GM21390 (cell line): ENCODE data around the gene VWF.

Experiments used
- ATAC-seq: cut with Tn5 transposase; IDR thresholded peaks from one replicate; pipeline ENCODE4 v1.9.1; 2021; ENCODE audit not compliant: unreplicated experiment

Gene VWF

DNA sequence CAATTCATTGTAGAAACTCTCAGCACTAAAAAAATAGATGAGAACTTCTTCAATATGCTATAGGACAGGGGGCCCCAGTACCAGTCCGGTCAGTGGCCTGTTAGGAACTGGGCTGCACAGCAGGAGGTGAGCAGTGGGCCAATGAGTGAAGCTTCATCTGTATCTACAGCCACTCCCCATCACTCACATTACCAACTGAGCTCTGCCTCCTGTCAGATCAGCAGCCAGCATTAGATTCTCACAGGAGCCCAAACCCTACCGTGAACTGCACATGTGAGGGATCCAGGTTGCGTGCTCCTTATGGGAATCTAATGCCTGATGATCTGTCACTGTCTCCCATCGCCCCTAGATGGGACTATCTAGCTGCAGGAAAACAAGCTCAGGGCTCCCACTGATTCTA, 163.7 kb downstream of the VWF start:
- ATAC-seq, result no peak

DNA sequence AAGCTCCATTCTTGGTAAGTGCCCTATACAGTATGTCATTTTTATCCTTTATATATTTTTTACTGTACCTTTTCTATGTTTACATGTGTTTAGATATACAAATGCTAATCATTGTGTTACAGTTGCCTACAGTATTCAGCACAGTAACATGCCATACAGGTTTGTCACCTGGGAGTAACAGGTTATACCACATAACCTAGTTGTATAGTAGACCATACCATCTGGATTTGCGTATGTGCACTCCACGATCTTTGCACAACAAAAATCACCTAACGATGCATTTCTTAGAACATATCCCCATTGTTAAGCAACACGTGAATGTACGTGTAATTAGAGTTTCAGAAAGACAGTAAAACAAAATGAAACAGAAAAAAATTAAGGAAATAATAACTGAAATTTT, 167.5 kb downstream of the VWF start:
- no peak for ATAC-seq

DNA sequence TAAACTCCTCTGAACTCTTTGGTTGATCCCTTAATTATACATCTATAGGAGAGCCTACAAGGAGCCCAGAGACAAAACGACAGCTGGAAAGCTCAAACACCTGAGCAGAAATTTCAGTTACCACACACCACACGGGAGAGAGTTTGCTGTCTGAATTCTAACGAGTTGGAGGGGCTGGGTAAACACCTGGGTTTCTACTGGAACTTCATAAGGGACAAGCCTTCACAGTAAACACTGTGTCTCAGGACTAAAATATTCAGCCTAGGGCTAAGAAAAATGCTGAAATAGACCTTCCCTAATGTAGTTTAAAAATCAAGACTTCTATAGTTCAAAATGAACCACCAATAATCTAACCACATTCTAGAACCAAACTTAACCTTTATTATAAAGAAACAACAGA, 169.8 kb downstream of the VWF start:
- ATAC-seq, result no peak

DNA sequence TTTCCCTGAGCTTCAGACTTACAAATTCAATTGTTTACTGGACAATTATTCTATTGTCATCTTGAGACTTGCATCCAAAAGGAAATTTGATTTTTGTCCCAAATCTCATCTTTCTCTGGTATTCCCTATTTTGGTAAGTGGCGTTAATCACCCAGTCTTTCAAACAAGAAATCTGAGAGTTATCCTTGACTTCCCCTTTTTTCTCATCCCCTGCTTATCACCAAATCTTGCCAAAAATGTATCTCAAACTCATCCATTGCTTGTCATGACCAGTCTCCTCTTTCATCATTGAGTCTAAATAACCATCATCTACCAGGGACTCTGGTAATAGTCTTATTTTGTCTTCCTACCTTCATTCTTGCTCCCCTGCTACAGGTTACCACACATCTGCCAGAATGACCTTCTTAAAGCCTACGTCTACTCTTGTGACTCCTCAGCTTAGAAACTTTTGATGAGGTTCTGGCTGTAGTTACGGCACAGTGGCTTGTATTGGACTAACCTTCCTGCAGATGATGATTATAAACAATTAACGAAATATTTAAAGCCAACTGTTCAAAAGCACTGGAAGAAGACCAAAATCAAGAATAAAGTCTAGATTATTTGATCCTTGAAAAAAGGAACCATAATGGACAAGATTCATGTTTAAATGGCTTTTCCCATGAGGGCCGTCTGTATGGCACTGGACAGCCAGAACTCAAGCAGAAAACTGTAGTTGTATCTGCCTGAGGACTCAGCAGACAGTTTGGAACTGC, 170.5 kb downstream of the VWF start:
- ATAC-seq, result no peak

DNA sequence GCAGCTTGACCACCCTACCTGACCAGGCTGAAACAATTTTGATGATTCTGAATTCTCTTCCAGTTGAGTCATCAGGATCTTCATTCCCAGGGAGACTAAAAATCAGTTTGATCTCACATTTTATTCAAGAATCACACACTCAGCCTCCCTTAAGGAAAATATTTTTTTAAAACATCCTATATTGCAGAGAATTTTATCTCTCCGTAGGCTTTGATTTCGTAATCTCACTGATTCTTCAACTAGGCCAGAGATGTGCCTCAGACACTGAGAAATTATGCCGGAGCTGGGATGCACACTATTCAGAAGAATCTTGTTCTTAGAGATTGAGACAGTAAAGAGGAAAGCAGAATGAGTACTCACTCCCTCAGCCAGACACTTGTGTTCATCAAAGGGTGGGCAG, 172.4 kb downstream of the VWF start:
- no peak for ATAC-seq

DNA sequence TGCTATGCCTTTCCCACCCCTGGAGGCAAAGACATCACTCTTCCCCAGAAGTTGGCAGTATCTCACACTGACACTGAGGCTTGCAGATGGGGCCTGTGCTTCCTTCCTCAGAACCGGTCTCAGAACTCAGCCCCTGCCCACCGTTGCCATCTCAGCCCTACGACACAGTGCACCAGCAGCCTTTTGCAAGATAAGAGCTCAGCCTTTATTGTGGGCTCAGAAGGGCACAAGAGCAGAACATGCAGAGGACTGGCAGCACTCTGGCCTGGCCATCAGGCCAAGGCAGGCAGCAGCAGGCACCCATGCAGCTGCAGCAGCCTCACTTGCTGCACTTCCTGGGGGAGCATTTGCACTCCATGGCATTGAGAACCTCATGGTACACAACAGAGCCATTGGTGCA, 175.8 kb downstream of the VWF start:
- ATAC-seq, result no peak

DNA sequence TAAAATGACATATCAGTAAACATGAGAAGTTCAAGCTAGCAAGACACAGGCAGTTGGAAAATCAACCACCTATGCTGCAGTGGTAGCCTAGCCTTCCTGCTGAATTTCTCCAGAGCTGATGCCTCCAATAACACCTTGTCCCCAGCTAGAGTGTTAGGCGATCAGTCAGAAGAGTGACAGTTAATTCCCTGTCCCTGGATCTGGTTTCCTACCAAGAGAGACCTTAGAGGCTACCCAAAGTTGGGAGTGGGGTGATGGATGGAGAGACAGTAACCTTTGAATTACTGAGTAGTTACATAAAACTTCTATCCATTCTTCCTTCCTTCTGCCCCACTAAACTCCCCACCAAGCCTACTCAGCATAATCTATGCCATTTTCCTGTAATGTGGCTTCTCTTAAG, 177.5 kb downstream of the VWF start:
- ATAC-seq, result no peak

DNA sequence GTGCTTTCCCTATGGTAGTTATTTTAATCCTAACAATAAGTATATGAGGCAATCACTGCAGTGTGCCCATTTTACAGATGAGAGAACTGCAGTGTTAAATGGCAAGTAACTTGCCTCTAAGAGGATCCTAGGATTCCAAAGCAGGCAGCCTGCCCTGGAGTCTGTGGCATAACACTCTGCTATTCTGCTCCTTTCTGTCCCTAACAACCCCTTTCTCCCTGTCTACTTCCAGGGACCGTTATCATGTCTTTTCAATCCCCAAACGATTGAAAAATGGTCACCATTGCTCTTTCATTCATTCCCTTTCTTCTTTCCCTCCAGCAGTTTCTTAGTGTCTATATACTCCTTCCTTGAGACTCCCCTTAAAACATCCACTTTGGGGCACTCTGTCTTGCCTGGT, 178.1 kb downstream of the VWF start:
- ATAC-seq, result no peak

DNA sequence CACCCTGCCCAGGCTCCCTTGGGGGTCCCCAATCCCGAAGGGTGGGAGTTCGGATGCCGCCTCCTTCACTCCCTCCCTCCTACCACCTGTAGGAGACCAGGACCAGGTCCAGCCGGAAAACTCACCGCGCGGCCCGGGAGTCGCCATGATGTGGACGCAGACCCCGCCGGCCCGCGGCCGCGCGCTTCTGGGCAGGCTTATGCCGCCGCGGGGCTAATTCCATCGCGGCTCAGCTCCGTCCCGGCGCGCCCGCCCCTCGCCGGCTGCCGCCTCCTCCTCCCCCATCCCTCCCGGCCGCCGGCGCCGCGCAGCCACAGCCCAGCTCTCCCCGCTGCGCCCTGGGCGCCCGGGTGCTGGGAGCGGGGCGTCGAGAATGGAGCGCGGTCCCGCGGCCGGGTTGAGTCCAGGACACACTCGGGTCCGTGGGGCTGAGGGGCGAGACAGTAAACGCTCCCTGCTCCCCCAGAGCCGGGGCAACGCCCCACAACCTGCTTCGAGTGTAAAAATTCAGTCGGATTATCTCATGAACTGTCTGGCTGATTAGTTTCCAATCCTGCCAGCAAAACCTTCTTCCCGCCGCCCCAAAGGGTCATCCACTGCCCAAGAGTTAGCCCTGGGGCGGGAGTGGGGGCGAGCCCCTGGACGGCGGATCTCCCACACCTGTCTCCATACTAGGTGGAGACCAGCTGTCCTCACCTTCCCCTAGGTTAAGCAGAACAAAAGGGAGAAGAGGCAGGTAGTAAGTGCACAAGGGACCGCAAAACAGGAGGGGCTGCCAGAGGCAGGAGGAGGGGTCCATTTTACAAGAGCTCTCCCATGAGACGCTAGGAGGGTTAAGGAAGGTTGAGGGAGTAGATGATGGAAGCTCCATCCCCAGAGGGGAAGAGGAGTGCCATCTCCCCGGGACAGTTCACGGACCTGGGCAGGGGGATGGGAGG, 179.1 kb downstream of the VWF start, which contains the start of gene ANO2:
Gene ANO2, minus strand, starts transcription at position 189 of the 938 bp plus-strand sequence. Its CDS starts 42 bp downstream, at position 147.
- no peak for ATAC-seq

DNA sequence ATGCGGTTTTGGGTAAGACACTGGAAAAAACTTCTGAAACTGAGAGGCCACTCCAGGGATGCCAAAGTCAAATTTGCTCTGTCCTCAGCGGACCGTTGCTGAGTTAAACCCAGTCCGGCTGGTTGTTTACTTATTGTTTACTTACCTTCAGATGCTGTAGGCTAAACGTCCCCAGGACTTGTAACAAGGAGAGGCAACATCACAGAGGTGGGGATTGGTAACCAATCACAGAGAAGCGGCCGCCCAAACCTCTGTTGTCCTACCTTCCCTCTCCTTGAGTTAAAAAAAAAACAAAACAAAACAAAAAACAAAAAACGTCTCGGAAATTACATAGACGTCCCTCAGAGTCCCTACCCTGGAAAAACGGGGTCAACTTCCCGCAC, 179.8 kb downstream of the VWF start:
- no peak for ATAC-seq

DNA sequence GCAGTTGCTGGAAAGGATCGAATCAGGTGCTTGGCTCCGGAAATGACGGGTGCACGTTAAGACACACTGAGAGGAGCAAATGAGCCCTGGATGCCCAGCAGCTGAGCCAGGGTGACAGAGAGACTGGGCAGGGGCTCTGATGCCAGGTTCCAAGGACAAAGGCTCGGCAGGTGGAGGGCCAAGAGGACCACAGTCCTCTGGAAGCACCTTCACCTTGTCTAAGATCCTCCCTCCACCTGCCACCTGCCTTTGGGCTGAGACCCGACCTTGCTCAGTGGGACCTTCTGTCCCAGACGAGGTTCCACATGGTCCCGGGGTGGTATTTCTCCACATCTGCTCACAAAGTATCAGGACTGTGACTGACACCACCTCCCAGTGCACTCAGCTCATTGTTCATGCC, 180.4 kb downstream of the VWF start:
- ATAC-seq, result no peak

DNA sequence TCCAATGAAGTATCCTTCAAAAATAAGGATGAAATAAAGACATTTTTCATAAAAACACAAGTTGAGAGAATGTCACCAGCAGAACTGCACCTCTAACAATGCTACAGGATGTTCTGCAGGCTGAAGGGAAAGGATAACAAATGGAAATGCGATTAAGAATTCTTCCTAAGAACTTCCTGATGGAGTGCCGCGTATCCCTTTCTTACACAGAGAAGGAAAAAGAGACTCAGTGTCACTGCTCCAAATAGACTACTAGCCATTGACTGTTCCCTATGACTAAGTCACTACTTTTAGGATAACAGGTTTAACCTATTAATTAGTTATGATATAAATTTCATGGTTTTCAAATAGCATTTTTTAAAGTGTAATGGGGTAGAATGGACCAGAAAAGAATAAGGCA, 182.6 kb downstream of the VWF start:
- ATAC-seq, result no peak

DNA sequence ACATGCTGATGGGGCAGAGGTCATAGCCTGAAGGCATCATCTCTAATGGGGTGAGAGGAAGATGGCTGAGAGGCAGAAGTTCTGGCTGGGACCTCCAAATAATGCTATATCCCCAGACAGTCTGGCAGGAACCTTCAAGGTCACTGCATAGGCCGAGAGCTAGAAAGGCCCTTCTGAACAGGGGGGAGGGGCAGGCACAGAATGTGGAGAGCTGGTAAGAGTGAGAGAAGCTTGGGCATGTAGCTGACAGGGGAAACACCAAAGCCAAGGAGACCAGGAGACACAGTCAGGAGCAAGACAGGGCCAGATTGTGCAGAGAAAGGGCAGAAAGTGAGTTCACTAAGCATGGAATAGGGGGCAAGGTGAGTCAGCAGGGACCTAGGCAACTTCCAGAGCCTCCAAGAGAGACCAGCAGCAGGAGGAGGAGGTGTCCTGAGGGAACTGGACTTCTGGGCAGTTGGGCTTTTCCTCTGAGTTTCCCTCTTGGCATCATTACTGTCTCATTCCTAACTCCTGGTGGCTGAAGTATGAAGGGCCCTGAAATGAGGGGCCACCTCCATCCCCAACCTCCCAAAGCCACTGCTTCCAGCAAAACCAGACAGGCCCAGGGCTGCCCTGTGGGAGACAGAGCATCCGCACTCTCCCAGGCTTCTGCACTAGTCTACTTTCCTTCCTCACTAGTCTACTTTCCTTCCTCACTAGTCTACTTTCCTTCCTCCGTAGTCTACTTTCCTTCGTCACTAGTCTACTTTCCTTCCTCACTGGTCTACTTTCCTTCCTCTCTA, 196.5 kb downstream of the VWF start:
- ATAC-seq, result no peak

DNA sequence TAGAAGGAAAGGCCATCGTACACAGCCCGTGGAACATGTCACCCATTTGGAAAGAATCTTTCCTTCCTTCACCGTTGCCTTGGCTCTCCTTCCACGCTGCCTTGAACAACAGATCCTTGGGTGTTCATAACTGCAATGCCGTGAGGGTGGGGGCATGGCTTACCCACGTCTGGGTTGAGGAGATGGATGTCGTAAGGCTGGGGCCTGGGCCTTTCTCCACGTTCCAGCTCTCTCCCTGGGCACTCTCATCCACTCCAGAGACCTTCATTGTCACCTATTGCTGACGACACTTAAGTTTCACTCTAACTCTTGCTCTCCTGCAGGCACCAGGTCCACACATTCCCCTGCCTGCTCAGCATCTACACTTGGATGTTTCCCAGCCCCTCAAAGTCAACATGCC, 198.8 kb downstream of the VWF start:
- ATAC-seq, result no peak

DNA sequence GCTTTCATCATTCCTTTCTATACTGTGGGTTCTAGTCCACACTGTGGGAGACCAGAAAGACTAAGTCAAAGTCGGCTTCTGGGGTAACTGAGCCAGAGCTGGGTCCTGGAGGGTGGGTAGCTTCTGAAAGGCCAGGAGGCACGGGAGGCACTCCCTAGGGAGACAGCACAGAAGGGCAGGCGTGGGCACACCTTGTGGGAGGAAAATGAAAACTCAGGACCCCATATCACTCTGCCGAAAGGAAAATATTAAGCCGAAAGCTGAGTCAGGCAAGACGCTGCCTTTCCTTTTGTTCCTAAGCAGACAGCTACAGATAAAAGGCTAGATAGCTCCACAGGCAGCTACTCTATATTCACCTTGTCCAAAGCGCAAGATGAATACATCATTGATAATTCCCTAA, 200.1 kb downstream of the VWF start:
- no peak for ATAC-seq

DNA sequence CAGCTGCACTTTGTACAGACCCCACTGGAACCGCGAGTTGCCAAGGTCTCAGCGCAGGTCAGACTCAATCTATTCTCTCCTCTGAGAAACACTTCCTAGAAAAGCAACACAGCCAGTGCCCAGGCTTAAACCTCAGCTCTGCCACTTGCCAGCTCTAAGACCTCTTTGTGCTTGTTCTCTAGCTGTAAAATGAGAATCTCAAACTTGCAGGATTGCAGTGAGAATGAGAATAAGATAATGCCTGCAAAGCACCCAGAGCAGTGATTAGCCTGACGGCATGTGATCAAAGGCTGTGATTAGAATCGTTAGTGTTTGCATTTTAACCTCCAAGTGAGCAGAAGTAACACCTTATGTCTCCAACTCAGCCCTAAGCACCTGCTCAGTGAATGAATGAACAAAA, 200.7 kb downstream of the VWF start:
- ATAC-seq, result no peak

DNA sequence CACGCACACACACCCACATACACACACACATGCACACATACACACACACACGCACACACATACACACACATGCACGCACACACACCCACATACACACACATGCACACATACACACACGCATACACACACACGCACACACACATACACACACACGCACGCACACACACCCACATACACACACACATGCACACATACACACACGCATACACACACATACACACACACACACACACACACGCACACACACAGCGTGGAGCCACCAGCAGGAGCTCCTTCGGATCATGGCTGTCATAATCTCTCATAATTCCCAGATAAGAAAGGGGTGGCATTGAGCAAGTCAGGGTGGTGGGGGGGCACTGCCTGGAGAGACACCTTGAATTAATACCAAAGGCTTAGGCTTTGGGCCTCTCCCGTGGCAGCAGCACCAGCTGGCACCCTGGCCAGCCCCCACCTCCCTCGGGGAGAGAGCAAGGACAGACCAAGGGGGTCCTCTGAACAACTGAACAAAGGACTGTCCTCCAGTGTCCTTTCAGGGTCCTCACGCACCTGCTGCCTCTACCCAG, 201.3 kb downstream of the VWF start:
- ATAC-seq, result no peak

DNA sequence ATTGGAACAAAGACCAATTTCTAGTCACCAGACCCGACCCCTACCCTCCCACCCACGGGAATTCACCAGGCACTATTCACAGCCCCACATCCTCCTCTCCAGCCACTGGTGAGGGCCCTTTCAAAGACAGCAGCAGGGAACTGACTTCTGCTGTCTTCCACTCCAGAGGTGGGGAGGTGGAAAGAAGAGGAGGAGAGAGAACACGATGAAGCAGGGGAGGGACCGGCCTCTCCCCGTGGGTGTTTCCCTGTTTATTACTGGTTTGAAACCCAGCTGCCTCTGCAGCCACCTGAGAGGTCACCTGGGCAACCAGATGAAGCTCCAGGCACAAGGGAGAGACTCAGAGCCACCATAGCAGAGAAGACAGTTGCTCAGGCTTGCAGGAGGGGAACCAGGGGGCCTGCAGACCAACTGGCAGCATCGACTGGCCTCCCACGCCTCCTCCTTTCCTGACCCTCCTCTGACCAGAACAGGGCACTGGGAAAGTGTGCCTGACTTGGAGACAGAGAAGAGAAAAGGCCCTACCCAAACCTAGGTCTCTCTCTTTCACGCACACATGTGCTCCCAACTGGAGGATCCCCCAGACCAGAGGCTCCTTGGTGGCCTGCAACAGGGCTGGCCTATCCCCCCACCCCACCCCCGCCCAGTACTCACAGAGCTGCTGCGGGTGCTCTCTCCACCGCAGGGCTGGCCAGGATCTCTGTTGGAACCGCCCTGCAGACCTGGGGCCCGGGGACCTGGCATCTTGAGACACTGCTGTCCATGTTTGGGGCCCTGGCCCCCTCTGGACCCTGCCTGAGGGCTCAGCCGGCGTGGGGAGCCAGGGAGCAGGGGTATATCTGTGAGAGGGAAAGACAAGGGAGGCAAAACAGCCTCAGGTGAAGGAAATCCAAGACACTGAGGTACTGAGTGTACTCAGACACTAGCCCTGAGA, 202.2 kb downstream of the VWF start:
- ATAC-seq, result no peak

DNA sequence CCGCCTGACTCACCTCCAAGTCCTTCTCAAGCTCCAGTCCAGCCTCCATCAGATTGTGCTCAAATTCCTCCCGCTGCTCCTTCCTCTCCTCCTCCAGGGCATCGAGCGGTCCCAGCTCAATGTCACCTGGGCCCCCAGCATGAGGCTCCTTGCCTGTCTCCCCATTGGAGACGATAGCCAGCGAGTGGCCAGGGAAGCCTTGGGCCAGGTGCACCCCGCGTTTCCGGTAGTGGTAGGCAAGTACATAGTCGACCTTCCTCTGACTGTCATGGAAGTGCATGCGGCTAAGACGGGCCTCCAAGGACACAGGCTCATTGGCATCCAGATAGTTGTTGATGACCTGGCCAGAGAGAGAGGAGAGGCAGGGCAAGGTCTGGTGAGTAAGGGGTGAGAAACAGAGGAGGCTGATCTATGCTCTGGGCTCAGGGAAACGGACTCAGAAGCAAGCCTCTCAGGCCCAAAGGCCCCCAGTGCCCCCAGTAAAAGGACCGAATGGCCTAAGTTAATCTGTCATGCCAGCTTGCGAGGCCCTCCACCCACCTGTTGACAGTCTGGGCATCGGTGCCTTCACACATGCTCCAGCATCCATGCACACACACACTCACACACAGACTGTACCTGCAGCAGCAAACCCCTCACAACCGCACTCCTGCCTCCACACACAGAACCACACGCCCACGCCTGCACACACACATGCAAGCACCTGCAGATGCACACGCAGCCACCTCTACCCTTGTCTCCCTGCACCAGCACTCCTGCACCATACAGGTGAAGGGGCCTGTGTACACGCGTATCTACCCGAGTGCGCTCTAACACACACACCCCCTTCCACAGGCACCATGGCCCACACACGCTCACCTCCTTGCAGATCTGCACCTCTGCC, 203.2 kb downstream of the VWF start:
- ATAC-seq, result no peak
